GM12801 (cell line): ENCODE data around the gene IRF2BP1.

Experiments used
- CTCF ChIP-seq: IDR thresholded peaks from one replicate; pipeline ENCODE4 v1.5.1; 2011; ENCODE audit warnings: control low read depth; ENCODE audit not compliant: insufficient read length; ENCODE audit errors: extremely low read depth

Gene IRF2BP1

GRCh38 chr19:45863840-45864628 is 21.9 kb downstream of the IRF2BP1 start, which contains the start of gene FOXA3:
TSS of gene FOXA3 (plus strand) at chr19:45864326. CDS start at chr19:45864457, 131 bp downstream.
- TF ChIP-seq CTCF: no peak

- TF ChIP-seq CTCF: no peak
Observed at GRCh38 chr19:45863335-45863839, 22.6 kb downstream of the IRF2BP1 start.

- no peak for TF ChIP-seq CTCF
Observed at GRCh38 chr19:45862564-45863334, 23.2 kb downstream of the IRF2BP1 start, which contains the start of gene SYMPK. TSS of gene SYMPK (minus strand) at chr19:45863147. CDS start at chr19:45854495, 8,652 bp downstream.

GRCh38 chr19:45862271-45862563 is 23.7 kb downstream of the IRF2BP1 start:
- TF ChIP-seq CTCF: no peak

GRCh38 chr19:45860359-45861259 is 25.3 kb downstream of the IRF2BP1 start:
- no peak for TF ChIP-seq CTCF

- TF ChIP-seq CTCF: no peak
Observed at GRCh38 chr19:45854167-45854778, 31.7 kb downstream of the IRF2BP1 start.
